Measurements from ENCODE around the gene NDUFV1.
"Not testable (repeated sequence)": the region's sequence is repeated elsewhere in the genome, so short reads cannot be mapped to it uniquely, and the experiment has no call there.

Gene NDUFV1

DNA sequence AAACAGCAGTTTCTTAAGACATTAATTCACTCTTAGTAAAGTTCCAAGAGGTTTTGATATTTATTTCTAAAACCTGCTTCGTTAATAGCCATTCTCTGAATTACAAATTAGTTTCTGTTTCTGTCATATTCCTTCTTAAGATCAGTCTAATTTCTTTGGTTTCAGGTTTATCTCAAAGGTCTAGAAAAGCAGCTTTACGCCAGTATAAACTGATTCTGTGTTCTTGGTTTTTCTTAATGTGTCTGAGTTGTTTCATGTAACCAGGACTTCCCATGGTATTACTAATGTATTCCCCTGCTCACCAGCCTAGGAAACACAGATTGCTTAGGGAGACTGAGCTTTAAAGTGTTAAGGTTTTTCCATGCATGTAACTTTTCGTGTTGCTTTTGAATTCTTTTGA is 50.6 kb downstream of the NDUFV1 start:
- DNase-seq: no peak

- not testable (repeated sequence) for DNase-seq
Observed at GRCh38 chr11:67659651-67660165, 53.0 kb downstream of the NDUFV1 start.

DNA sequence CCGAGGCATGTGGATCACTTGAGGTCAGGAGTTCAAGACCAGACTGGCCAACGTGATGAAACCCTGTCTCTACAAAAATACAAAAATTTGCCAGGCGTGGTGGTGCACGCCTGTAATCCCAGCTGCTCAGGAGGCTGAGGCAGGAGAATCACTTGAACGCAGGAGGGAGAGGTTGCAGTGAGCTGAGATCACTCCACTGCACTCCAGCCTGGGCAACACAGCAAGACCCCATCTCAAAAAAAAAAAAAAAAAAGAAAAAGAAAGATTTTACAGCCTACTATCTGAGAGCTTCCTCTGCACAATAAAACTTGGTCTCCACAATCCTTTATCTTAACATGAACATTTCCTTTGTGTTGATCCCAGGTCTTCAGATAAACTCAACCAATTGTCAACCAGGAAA is 54.0 kb downstream of the NDUFV1 start:
- DNase-seq: not testable (repeated sequence)

Data from stimulated activated CD4-positive, alpha-beta T cell treated with anti-CD3 and anti-CD28 coated beads, Interleukin-15, amount 100 ng/mL, for 24 hours (primary cell).